Gastrocnemius medialis (tissue), 4 donors: ENCODE measurements around the gene ZNF384. TPM values are rescaled to one million over a fixed set of nuclear protein-coding genes. Genes with fewer than 3 reads are reported as not detected.
A peak's percentile ranks its signal among the peaks of the same experiment; 100 is the strongest.

Experiments
- ATAC-seq, 2 donors: fragments of 150-250 bp; one replicate each; pipeline ENCODE4 v1.9.1; 2016
- DNase-seq, 2 donors: peaks; one replicate each; pipeline ENCODE4 v3.0.0-alpha.2; 2019
- H3K27ac ChIP-seq, 4 donors: fragments of 200-600 bp; sonication (generic); 1 replicate in 1 of 4; 2 replicates in 3 of 4; pipeline ENCODE4 v1.5.1; 2016 to 2018; ENCODE audit warnings: mild to moderate bottlenecking in 2 of 4, moderate library complexity in 1 of 4
- H3K27me3 ChIP-seq, 3 donors: fragments of 200-600 bp; sonication (generic) in 2 of 3; 1 replicate in 1 of 3; 2 replicates in 2 of 3; pipeline versions ENCODE4 v1.5.1 to v1.6.0; 2016 to 2019; ENCODE audit warnings: mild to moderate bottlenecking in 1 of 3, moderate library complexity in 1 of 3
- H3K36me3 ChIP-seq, 2 donors: fragments of 200-600 bp; sonication (generic) in 1 of 2; one replicate each; pipeline ENCODE4 v1.5.1; 2017 to 2018
- H3K4me1 ChIP-seq, 2 donors: fragments of 200-600 bp; sonication (generic) in 1 of 2; one replicate each; pipeline ENCODE4 v1.5.1; 2016 to 2017; ENCODE audit warnings: mild to moderate bottlenecking in 2 of 2
- H3K4me3 ChIP-seq, 4 donors: fragments of 200-600 bp; sonication (generic) in 3 of 4; 1 replicate in 1 of 4; 2 replicates in 3 of 4; pipeline ENCODE4 v1.5.1; 2016 to 2019; ENCODE audit warnings: mild to moderate bottlenecking in 2 of 4
- H3K9me3 ChIP-seq, 3 donors: fragments of 200-600 bp; sonication (generic) in 2 of 3; 1 replicate in 1 of 3; 2 replicates in 2 of 3; pipeline ENCODE4 v1.5.1; 2016 to 2019
- POLR2A ChIP-seq, 2 donors: fragments of 450-650 bp; IDR thresholded peaks; one replicate each; pipeline ENCODE4 v1.6.1; 2017; ENCODE audit warnings: antibody characterized with exemption in 2 of 2, mild to moderate bottlenecking in 2 of 2, moderate library complexity in 2 of 2
- in situ Hi-C, 4 donors: fragments of 200-750 bp; cut with MboI; loops; one replicate each; pipeline versions ENCODE4 v1.15.0 to v1.8.0; 2017; ENCODE audit warnings: low sequenced_read_pairs in 4 of 4
- intact Hi-C: fragments of 100-400 bp; cut with DNase I; formaldehyde crosslinking; loops from one replicate; pipeline ENCODE4 v1.15.1; 2023; ENCODE audit warnings: low total_unique reads
- total RNA-seq, 4 donors: library from RNA; depleted of rRNA; stranded (reverse); fragments of >200 nt; gene quantifications; one replicate each; pipeline versions ENCODE4 v1.1.0 to v1.2.3, GENCODE V29; 2016
- TF ChIP-seq, protein P1 (sequence below), 5 experiments: fragments of 450-650 bp in 3 of 5; fragments of 200-600 bp in 2 of 5; sonication (generic) in 2 of 5; IDR thresholded peaks in 4 of 5; conservative IDR thresholded peaks in 1 of 5; 1 replicate in 4 of 5; 2 replicates in 1 of 5; pipeline ENCODE4 v1.5.1; 2016 to 2019; ENCODE audit warnings: antibody characterized with exemption in 5 of 5, mild to moderate bottlenecking in 3 of 5, moderate library complexity in 3 of 5

Gene ZNF384
- total RNA-seq, 4 donors from 2014 or later = 22.4 to 35.3 (median 27.9) TPM

DNA sequence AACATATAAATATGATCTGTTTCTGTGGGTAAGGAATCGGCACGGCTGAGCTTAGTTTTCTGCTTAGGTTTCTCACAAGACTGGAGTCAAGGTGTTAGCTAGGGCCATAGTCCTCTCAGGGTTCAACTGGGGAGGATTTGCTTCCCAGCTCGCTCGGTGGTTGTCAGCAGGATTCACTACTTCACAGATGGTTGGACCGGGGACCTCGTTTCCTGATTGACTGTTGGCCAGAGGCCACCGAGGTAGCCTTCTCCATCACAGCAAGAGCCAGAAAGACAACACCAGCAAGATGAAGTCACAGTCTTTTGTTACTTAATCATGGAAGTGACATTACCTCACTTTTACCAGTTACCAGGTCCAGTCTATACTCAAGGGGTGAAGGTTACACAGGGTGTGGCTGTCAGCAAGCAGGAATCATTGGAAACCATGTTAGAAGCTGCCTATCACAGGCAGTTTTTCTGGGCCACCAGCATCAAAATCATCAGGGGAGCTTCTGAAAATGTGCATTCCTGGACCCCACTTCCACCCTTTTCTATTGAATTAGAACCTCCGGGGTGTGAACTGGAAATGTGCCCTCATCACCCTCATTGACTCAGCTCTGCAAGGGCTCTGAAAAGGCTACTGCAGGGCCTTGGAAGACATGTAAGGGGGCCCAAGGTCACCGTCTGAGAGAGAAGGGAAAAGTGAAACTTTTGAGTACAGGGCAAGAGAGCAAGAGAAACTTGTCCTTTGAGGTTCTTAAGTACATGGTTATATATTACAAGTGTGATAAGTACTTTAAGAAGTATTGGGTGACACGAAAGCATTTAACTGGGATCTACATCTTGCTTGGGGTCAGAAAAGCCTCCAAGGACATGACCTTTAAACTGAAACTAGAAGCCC, 45.6 kb upstream of the ZNF384 start:
- intact Hi-C loops = loop anchor here (1.0 to 5.0 kb wide), 3 partner anchors 19 to 93 kb away; partner anchors contain the start of genes MLF2 and P3H3
- in situ Hi-C loops = loop anchor here in 1 of 4 donors (5.0 to 10.0 kb wide), 2 partner anchors 48 to 110 kb away; partner anchors contain the start of gene GNB3

DNA sequence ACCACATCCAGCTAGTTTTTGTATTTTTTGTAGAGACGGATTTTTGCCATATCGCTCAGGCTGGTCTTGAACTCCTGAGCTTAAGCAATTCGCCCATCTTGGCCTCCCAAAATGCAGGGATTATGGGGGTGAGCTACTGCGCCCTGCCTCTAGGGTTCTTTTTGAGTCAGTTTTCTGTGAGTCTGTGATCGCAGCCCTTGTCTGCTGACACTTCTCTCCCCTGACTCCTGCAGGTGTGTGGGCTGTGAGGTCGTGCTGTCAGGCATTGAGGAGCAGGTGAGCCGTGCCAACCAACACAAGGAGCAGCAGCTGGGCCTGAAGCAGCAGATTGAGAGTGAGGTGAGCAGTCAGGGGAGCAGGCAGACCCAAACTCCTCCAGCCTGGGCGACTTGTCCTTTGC, 41.0 kb upstream of the ZNF384 start:
- ATAC-seq = no peak
- intact Hi-C loops = no loop called here
- no peaks in the 10 kb centered on the region for H3K9me3 ChIP-seq
- H3K4me3 ChIP-seq = no peak overlapping the region
- TF ChIP-seq POLR2A (IDR thresholded peaks at IDR 0.05) = no peak
- TF ChIP-seq, protein P1, sequence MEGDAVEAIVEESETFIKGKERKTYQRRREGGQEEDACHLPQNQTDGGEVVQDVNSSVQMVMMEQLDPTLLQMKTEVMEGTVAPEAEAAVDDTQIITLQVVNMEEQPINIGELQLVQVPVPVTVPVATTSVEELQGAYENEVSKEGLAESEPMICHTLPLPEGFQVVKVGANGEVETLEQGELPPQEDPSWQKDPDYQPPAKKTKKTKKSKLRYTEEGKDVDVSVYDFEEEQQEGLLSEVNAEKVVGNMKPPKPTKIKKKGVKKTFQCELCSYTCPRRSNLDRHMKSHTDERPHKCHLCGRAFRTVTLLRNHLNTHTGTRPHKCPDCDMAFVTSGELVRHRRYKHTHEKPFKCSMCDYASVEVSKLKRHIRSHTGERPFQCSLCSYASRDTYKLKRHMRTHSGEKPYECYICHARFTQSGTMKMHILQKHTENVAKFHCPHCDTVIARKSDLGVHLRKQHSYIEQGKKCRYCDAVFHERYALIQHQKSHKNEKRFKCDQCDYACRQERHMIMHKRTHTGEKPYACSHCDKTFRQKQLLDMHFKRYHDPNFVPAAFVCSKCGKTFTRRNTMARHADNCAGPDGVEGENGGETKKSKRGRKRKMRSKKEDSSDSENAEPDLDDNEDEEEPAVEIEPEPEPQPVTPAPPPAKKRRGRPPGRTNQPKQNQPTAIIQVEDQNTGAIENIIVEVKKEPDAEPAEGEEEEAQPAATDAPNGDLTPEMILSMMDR (IDR thresholded peaks at IDR 0.05 in 4 of 5, conservative IDR thresholded peaks at IDR 0.05 in 1 of 5) = no peak
- DNase-seq = no peak
- peaks cover 2 to 56% of the 10 kb centered on the region in 2 donors for H3K36me3 ChIP-seq
- no peaks in the 10 kb centered on the region for H3K27me3 ChIP-seq
- no peaks in the 10 kb centered on the region for H3K4me1 ChIP-seq
- H3K27ac ChIP-seq = no peak overlapping the region
- in situ Hi-C loops = loop anchor here in 1 of 4 donors (10.0 kb wide), 1 partner anchor 115 kb away; the partner anchor contains the start of gene GNB3

More for the DNA sequence above, 45.6 kb upstream of the ZNF384 start:
- DNase-seq = no peak
- Histone ChIP-seq H3K9me3 (no peaks in the 10 kb centered on the region), H3K4me1 (peaks cover 0 to 9% of the 10 kb centered on the region in 2 donors), H3K36me3 (peaks cover 0 to 28% of the 10 kb centered on the region in 2 donors), H3K27me3 (no peaks in the 10 kb centered on the region), H3K27ac (peak overlapping the region in 3 of 4 donors; percentile 69 to 76 (median 76)), H3K4me3 (no peak overlapping the region)
- no peak for TF ChIP-seq POLR2A (IDR thresholded peaks at IDR 0.05)
- TF ChIP-seq, protein P1 (IDR thresholded peaks at IDR 0.05 in 4 of 5, conservative IDR thresholded peaks at IDR 0.05 in 1 of 5) = no peak
- ATAC-seq = no peak

DNA sequence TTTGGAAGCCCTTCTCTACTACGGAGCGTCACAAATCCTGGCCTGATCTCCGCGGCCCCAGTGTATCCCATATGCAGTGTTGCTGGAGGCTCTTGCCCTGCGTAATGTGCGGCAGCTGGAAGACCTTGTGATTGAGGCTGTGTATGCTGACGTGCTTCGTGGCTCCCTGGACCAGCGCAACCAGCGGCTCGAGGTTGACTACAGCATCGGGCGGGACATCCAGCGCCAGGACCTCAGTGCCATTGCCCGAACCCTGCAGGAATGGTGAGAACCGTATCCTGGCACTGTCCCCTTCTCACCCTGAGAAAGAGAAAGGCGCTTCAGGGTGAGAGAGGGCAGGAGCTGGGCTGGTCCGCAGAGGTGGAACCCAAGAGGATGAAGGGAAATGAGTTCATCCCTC, 40.0 kb upstream of the ZNF384 start:
- DNase-seq (no peak), ATAC-seq (no peak)
- intact Hi-C loops (no loop called here), in situ Hi-C loops (loop anchor here in 1 of 4 donors (10.0 kb wide), 1 partner anchor 64 kb away; the partner anchor contains the start of gene ING4)
- Histone ChIP-seq H3K4me3 (no peak overlapping the region), H3K36me3 (peaks cover 2 to 57% of the 10 kb centered on the region in 2 donors), H3K9me3 (no peaks in the 10 kb centered on the region), H3K4me1 (peaks cover 6 to 9% of the 10 kb centered on the region in 2 donors), H3K27me3 (no peaks in the 10 kb centered on the region), H3K27ac (no peak overlapping the region)
- TF ChIP-seq, protein P1 (IDR thresholded peaks at IDR 0.05 in 4 of 5, conservative IDR thresholded peaks at IDR 0.05 in 1 of 5) = no peak
- TF ChIP-seq POLR2A (IDR thresholded peaks at IDR 0.05) = no peak

DNA sequence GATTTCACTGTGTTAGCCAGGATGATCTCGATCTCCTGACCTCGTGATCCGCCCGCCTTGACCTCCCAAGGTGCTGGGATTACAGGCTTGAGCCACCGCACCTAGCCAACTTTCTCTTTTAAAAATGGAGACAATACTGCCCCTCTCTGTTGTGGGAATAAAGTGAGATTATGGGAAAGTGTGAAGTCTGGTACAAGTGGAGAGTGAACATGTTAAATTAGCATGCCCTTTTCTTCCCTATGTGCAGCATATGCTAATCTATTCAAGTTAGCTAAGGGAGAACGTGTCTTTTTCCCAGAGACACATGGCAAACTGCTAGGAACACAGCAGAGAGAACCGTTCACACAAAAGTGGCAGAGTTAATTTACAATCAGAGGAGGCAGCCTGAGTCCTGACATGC, 36.2 kb upstream of the ZNF384 start:
- Histone ChIP-seq H3K4me3 (no peak overlapping the region), H3K9me3 (no peaks in the 10 kb centered on the region), H3K36me3 (peaks cover 2 to 35% of the 10 kb centered on the region in 2 donors), H3K27ac (no peak overlapping the region), H3K27me3 (no peaks in the 10 kb centered on the region), H3K4me1 (peaks cover 6 to 10% of the 10 kb centered on the region in 2 donors)
- TF ChIP-seq, protein P1 (IDR thresholded peaks at IDR 0.05 in 4 of 5, conservative IDR thresholded peaks at IDR 0.05 in 1 of 5) = no peak
- no peak for TF ChIP-seq POLR2A (IDR thresholded peaks at IDR 0.05)
- intact Hi-C loops = no loop called here
- DNase-seq (no peak), ATAC-seq (no peak)
- in situ Hi-C loops = loop anchor here in 1 of 4 donors (10.0 kb wide), 1 partner anchor 61 kb away; the partner anchor contains the start of gene ING4
